Uterus (tissue), 2 donors: Measurements from ENCODE around the gene UGT1A10.
"Not testable (repeated sequence)": the region's sequence is repeated elsewhere in the genome, so short reads cannot be mapped to it uniquely, and the experiment has no call there.

Experiments used
- POLR2A ChIP-seq, 2 donors: fragments of 450-650 bp; IDR thresholded peaks; one replicate each; pipeline ENCODE4 v1.6.1; 2016; ENCODE audit warnings: antibody characterized with exemption in 2 of 2, mild to moderate bottlenecking in 1 of 2, moderate library complexity in 1 of 2
- TF ChIP-seq, protein P1 (sequence below), 4 experiments: fragments of 200-600 bp in 2 of 4; fragments of 450-650 bp in 2 of 4; sonication (generic) in 2 of 4; IDR thresholded peaks; one replicate each; pipeline ENCODE4 v1.5.1; 2016 to 2019; ENCODE audit warnings: antibody characterized with exemption in 4 of 4, mild to moderate bottlenecking in 2 of 4, moderate library complexity in 1 of 4

DNA sequence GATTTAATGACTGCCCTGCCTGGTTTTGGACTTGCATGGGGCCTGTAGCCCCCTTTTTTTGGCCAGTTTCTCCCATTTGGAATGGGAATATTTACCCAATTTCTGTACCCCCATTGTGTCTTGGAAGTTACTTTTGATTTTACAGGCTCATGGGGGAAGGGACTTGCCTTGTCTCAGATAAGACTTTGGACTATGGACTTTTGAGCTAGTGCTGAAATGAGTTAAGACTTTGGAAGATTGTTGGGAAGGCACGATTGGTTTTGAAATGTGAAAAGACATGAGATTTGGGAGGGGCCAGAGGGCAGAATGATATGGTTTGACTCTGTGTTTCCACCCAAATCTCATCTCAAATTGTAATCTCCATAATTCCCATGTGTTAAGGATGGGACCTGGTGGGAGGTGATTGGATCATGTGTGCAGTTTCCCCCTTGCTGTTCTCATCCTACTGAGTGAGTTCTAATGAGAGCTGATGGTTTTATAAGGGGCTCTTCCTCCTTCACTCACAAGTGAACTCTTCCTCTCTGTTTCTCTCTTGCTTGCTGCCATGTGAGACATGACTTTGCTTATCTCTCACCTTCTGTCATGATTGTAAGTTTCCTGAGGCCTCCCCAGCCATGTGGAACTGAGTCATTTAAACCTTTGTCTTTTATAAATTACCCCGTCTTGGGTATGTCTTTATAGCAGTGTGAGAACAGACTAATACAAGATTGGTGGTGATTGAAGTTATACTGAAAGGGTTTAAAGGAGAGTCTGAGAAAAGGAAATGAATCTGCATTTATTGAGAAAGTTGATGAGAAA lies 115.2 kb downstream of the UGT1A10 start:
- not testable (repeated sequence) for TF ChIP-seq POLR2A (IDR thresholded peaks at IDR 0.05)
- TF ChIP-seq, protein P1, sequence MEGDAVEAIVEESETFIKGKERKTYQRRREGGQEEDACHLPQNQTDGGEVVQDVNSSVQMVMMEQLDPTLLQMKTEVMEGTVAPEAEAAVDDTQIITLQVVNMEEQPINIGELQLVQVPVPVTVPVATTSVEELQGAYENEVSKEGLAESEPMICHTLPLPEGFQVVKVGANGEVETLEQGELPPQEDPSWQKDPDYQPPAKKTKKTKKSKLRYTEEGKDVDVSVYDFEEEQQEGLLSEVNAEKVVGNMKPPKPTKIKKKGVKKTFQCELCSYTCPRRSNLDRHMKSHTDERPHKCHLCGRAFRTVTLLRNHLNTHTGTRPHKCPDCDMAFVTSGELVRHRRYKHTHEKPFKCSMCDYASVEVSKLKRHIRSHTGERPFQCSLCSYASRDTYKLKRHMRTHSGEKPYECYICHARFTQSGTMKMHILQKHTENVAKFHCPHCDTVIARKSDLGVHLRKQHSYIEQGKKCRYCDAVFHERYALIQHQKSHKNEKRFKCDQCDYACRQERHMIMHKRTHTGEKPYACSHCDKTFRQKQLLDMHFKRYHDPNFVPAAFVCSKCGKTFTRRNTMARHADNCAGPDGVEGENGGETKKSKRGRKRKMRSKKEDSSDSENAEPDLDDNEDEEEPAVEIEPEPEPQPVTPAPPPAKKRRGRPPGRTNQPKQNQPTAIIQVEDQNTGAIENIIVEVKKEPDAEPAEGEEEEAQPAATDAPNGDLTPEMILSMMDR (IDR thresholded peaks at IDR 0.05), result not testable (repeated sequence)
